HUES6 (cell line): ENCODE measurements around the gene LRRTM4.
"Not testable (repeated sequence)": the region's sequence is repeated elsewhere in the genome, so short reads cannot be mapped to it uniquely, and the experiment has no call there.

Experiments
- H3K27ac ChIP-seq: 2 replicates; pipeline ENCODE4 v1.7.0; 2013; ENCODE audit warnings: low read depth, mild to moderate bottlenecking, low read length, inconsistent platforms
- H3K27me3 ChIP-seq: 2 replicates; pipeline ENCODE4 v1.6.1; 2013; ENCODE audit warnings: low read length; ENCODE audit not compliant: control insufficient read depth, insufficient read depth
- H3K36me3 ChIP-seq: 2 replicates; pipeline ENCODE4 v1.6.1; 2013; ENCODE audit warnings: low read length; ENCODE audit not compliant: control insufficient read depth, insufficient read depth
- H3K4me1 ChIP-seq: 2 replicates; pipeline ENCODE4 v1.6.1; 2013; ENCODE audit warnings: low read length; ENCODE audit not compliant: control insufficient read depth, insufficient read depth
- H3K4me3 ChIP-seq: 2 replicates; pipeline ENCODE4 v1.5.1; 2013; ENCODE audit warnings: low read depth, low read length
- H3K9ac ChIP-seq: one replicate; pipeline ENCODE4 v1.6.1; 2013; ENCODE audit warnings: mild to moderate bottlenecking, low read length
- H3K9me3 ChIP-seq: 2 replicates; pipeline ENCODE4 v1.6.1; 2013; ENCODE audit warnings: low read depth, low read length; ENCODE audit not compliant: control insufficient read depth, insufficient read depth

The LRRTM4 gene

DNA sequence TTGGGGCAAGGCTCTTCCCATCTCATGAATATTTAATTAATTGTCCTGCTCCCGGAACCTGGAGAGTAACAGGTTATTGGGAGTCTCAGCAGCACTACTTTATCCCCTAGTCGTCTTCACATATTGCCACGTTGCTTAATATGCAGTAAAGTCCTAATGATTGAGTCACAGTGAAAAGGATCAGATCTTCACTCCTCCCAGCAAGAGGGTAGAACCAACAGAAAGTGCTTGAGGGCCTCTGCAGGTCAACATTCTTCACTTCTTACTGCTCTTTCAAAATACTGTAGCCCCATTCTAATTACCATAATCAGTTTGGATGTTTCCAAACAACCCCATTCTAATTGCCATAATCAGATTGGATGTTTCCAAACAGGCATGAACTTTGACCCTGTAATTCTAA lies 801.0 kb downstream of the LRRTM4 start:
- H3K9ac ChIP-seq = no peak overlapping the region
- H3K27ac ChIP-seq = no peak overlapping the region

DNA sequence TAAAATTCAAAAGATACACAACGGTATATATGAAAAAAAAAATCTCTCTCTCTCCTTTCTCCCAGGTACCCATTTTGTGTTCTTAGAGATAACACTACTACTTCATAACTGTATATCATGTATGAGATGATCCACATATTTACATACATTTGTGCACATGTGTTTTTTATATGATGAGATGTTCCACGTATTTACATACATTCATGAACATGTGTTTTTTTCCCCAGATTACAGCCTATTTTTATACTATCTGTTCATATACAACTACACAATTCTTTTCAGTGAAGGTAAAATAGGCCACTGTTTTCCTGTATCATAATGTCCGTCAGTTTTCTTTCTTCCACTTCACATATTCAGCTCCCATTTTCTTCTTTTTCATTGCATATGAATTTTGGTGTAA lies 808.9 kb downstream of the LRRTM4 start:
- H3K27me3 ChIP-seq = no peaks in the 10 kb centered on the region
- no peaks in the 10 kb centered on the region; the same call in 1 of the 2 replicates for H3K4me1 ChIP-seq
- H3K27ac ChIP-seq = no peak overlapping the region
- no peaks in the 10 kb centered on the region; the same call in 1 of the 2 replicates for H3K36me3 ChIP-seq
- no peak overlapping the region for H3K9ac ChIP-seq
- peaks cover 2% of the 10 kb centered on the region; the same call in 1 of the 2 replicates for H3K9me3 ChIP-seq
- H3K4me3 ChIP-seq = no peak overlapping the region

More for the DNA sequence above, 801.0 kb downstream of the LRRTM4 start:
- no peaks in the 10 kb centered on the region for H3K27me3 ChIP-seq
- H3K4me1 ChIP-seq = no peaks in the 10 kb centered on the region
- H3K9me3 ChIP-seq = no peaks in the 10 kb centered on the region
- H3K36me3 ChIP-seq = no peaks in the 10 kb centered on the region
- H3K4me3 ChIP-seq = no peak overlapping the region

DNA sequence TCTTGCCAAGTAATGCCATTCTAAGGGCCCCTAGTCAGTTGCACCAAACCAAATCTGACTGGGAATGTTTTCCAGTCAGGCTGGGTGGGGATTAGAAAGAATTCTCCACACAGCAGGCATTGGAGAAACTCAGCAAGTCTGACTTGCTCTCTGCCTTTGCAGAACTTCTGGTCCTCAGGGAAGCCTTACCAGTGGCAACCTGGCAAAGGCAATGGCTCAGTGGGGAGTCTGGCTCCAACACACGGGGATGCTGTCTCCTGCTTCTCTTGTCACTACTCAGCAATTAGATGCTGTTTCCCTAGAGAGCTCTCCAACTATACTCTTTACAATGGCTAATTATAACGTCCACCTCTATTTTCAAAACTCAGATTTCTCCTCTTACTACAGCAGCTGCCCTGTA lies 810.7 kb downstream of the LRRTM4 start:
- no peaks in the 10 kb centered on the region for H3K27me3 ChIP-seq
- H3K9me3 ChIP-seq = peaks cover 6% of the 10 kb centered on the region; the same call in 1 of the 2 replicates
- no peaks in the 10 kb centered on the region; the same call in 1 of the 2 replicates for H3K4me1 ChIP-seq
- H3K36me3 ChIP-seq = no peaks in the 10 kb centered on the region; the same call in 1 of the 2 replicates
- no peak overlapping the region for H3K9ac ChIP-seq
- no peak overlapping the region for H3K4me3 ChIP-seq
- no peak overlapping the region for H3K27ac ChIP-seq

DNA sequence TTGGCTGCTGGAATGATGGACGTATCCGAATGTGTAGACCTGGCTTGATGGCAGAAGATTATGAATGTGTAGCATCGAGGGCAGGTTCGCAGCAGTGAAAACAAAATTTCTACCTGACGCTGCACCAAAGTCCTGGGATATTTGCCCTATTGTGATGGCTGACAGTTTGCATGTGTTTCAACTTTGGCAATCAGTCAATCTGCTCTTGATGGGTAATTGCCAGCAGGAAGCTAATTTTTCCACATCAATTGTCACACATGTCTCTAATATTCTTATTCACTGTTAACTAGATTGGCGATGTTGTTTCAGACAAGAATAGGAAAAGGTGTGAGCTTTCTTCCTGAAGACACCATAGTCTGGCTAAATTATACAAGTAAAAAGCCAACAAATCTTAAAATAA lies 821.3 kb downstream of the LRRTM4 start:
- Histone ChIP-seq H3K27ac (no peak overlapping the region), H3K4me3 (no peak overlapping the region), H3K9me3 (no peaks in the 10 kb centered on the region), H3K9ac (no peak overlapping the region), H3K36me3 (peaks cover 9% of the 10 kb centered on the region), H3K27me3 (no peaks in the 10 kb centered on the region), H3K4me1 (no peaks in the 10 kb centered on the region)

DNA sequence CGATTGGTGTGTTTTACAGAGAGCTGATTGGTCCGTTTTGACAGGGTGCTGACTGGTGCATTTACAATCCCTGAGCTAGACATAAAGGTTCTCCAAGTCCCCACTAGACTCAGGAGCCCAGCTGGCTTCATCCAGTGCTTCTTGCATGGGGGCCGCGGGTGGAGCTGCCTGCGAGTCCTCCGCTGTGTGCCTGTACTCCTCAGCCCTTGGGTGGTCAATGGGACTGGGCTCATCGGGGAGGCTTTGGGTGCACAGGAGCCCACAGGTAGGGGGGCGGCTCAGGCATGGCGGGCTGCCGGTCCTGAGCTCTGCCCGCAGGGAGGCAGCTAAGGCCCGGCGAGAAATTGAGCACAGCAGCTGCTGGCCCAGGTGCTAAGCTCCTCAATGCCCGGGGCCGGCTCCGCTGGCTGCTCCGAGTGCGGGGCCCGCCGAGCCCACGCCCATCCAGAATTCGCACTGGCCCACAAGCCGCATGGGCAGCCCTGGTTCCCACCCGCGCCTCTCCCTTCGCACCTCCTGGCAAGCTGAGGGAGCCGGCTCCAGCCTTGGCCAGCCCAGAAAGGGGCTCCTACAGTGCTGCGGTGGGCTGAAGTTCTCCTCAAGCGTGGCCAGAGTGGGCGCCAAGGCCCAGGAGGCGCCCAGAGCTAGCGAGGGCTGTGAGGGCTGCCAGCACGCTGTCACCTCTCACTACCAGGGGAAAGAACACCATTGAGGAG lies 824.0 kb downstream of the LRRTM4 start:
- not testable (repeated sequence) for H3K9me3 ChIP-seq, H3K36me3 ChIP-seq, H3K4me1 ChIP-seq, H3K9ac ChIP-seq, H3K4me3 ChIP-seq, H3K27me3 ChIP-seq, H3K27ac ChIP-seq
